Renal cortex interstitium (tissue), 11 donors: ENCODE results near the gene MYOM1. TPM values are rescaled to one million over a fixed set of nuclear protein-coding genes. Genes with fewer than 3 reads are reported as not detected.
"Not testable (repeated sequence)": the region's sequence is repeated elsewhere in the genome, so short reads cannot be mapped to it uniquely, and the experiment has no call there.

Experiments used
- DNase-seq, 11 donors: peaks; one replicate each; pipeline ENCODE4 v3.0.0-alpha.2; 2013; ENCODE audit warnings: low read depth in 9 of 11, low spot score in 4 of 11; ENCODE audit errors: extremely low read depth in 1 of 11
- polyA plus RNA-seq, 3 donors: library from polyadenylated mRNA; unstranded; fragments of 120-200 nt; gene quantifications; one replicate each; pipeline ENCODE4 v1.2.1, GENCODE V29; 2013; ENCODE audit not compliant: insufficient read length in 3 of 3

The MYOM1 gene
- polyA plus RNA-seq, 3 donors: 8.1 to 10.2 (median 8.6) TPM

DNA sequence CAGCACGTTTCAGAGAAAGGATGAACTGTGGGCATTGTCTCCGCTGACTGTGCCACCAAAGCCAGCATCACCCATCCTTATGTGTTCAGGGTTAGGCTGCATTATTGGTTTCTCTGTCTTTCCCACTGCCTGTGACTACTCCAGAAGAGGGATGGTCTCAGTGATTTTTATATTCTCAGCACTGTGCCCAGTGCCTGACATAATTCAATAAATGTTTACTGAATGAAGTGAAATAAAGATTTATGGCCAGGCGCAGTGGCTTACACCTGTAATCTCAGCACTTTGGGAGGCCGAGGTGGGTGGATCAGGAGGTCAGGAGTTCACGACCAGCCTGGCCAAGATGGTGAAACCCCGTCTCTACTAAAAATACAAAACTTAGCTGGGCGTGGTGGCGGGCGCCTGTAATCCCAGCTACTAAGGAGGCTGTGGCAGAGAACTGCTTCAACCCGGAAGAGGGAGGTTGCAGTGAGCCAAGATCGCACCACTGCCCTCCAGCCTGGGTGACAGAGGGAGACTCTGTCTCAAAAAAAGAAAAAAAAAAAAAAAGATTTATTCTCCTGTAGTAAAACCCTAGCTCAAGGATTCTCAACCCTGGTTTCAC is 21.4 kb downstream of the MYOM1 start:
- not testable (repeated sequence) for DNase-seq

DNA sequence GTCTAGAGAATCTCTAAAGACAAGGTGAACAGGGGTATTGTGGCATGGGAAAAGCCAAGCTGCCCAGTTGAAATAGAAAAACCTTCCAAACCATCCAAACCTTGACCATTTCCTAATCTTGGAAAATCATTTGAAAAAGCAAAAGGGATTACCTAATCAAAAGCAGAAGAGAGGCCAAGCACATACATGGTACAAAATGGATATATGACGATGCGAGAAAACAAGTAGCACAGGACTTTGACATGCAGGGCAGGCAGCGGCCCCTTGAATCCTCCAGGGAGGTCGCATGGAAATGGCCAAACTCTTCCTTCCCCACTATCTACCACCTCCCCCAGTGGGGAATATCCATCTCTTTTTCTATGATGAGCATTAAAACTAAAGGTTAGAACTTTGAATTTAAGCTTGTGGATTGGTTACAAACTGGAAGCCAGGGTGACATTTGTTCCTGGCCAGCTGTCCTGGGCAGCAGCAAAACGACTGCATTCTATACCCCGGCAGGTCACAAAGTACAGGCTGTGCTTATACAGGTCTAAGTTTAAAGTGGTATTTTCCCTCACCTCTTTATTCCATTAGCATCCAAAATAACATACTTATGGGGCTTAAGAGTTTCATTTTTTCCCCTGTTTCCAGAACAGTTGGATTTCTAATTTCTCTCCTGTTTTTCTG is 24.7 kb downstream of the MYOM1 start:
- DNase-seq: no peak

DNA sequence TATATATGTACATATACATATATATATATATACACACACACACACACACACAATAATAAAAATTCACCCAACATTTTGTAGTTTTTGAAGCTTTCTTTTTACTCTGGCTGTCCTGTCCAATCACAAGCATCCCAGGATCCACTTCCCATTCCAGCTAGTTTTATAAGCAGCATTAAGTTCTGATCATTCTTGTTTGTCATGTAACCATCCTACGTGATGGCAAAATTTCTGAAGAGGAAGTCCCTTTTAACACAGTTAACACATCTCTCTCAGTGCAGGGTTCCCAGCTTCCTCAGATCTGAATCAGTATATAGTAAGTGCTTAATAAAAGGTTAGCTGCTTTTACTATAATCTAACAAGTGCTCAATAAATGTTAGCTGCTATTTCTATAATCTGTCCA is 26.4 kb downstream of the MYOM1 start:
- no peak for DNase-seq

DNA sequence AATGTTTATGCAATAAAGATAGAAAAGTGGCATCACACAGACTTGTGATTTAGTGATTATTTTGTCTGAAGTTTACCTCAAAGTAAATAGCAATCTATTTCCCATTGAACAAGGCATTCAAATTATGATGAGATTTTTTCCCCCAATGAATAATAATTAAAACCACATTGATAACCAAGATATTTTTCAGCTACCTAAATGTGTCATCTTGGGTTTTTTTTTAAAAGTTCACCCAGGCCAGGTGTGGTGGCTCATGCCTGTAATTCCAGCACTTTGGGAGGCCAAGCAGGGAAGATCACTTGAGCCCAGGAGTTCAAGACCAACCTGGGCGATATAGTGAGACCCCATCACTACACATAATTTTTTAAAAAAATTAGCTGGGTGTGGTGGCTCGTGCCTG is 27.0 kb downstream of the MYOM1 start:
- DNase-seq: no peak

DNA sequence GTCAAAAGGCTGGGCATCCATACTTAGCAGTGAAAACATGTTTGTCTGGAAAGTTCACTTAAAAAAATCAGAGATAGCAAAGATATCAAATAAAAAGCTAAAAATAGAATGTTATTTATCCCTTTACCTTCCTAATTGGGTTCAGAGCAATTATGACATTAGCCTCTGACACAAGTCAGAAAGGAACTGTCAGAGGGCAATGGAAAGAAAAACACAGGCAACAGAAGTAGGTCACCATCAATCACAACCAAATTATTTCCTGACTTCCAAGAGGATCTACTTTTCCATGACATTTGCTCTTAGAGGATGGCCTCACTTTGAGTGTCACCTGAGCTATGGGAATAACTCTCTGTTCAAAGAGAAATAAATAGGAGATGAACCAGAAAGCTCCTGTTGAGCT is 27.5 kb downstream of the MYOM1 start:
- no peak for DNase-seq

DNA sequence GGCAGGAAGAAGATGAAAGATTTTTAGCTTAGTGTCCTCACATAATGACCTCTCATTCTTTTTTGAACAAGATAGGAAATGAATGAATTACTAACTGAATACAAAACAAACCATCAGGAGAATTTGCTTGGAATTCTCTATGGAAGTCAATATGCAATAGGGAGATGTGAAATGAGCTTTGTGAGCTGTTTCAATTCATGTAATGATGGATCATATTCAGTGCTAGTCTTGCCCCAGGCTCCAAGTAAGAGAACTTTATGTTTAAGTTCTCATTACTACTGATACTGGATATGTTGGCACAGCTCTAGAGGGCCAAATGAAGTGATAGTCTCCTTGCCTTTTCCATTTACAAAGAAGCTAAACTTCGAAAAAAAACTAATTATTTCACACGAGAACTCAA is 29.2 kb downstream of the MYOM1 start:
- DNase-seq: no peak

DNA sequence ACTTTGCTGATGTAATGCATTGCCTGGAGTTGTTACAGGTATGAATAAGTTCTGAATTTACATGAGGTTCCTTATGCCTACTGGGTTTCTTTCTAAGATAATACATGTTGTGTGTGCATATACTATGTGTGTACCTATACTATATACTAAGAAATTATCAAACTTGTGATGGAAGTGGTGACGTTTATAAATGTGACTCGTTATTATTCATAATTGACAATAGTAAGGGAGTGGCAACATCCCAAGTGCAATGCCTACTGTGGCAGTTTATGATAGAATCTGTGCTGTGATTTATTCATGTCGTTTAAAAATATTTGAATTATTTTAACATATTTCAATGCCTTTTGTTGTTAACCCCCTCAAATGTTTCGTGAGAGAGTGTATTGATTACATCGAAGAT is 29.9 kb downstream of the MYOM1 start:
- no peak for DNase-seq

DNA sequence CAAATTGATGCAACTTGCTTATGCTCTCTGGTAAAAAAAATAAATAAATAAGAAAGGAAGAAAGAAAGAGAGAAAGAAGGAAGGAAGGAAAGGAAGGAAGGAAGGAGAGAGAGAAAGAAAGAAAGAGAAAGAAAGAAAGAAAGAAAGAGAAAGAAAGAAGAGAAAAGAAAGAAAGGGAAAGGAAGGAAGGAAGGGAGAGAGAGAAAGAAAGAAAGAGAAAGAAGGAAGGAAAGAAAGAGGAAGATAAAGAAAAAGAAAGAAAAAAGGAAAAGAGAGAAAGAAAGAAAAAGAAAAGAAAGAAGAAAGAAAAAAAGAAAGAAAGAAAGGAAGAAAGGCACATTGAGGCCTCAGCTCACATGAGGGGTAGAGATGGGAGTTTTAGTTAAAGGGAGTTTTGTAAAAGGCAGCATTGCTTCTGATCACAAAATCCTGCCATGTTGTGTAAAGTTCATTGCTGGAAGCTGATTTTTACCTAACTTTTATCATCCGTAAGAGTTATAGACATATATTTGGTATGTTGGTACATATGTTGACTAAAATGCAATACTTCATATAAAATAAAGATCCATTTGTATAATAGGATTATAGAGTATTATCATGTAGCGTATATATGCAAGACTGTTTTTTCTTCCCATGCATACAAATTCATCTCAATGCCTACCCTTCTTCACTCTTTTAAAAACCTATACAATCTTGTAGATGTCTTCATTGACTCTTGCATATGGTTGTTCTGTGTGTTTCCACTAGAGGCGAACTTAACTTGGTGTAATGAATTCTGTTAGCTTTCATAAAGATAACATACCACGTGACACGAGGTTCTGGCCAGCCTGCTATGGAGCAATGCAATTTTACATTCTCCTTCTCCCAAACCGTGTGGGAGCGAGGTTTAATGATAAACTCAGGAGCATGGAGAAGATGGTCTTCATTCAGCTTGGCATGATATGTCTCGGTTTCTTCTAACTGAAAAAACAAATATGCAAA is 32.8 kb downstream of the MYOM1 start:
- no peak for DNase-seq

DNA sequence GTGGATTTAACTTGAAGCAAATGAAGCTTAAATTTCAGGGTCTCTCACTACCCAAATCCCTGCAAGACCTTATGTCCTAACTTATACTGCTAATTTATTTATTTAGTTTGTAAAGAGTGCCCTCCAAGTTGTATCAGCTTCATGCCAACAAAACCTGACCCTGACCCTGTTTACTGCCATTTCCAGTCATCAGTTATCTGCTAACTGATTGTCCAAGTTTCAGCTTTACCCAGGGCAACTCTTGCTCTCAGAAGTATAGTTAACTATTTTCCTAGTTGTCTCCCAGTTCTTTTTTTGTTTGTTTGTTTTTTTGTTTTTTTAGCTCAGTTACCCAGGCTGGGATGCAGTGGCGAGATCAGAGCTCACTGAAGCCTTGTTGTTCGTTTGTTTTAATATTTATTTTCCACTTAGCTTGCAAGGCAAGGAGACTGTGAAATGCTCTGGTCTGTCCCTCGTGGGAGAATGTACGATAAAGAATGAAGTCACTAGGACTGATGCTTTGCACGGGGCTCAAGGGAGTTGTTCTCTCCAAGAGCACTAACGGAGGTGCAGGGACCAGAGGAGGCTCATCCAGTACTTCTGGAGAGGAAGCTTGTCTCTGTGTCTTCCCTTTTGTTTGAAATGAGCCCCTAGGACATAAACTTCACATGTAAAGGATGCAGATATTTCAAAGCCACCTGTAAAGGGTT is 35.3 kb downstream of the MYOM1 start:
- no peak for DNase-seq

DNA sequence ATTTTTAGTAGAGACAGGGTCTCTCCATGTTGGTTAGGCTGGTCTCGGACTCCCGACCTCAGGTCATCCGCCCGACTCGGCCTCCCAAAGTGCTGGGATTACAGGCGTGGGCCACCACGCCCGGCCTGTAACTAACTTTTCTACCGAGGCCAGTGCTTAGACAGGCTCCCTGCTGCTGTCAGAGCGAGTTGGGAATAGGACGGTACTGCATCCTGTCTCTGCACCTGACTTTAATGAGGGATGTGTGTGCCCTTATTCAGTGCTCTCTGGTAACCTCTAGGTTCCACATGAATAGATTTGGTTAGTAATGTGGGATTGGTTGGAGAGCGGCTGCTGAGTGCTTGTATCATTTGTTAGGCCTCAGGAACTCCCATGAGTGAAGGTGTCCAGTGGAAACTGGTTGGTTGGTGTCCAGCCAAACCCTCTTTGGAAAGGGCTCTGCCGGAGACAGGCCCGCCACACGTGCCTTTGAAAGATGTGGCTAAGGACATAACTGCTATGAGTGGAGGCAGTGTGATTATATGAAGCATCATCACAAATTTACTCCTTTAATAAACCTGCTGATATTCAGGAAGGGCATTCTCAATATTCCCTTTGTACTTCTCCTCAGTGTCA is 36.6 kb downstream of the MYOM1 start:
- no peak for DNase-seq

DNA sequence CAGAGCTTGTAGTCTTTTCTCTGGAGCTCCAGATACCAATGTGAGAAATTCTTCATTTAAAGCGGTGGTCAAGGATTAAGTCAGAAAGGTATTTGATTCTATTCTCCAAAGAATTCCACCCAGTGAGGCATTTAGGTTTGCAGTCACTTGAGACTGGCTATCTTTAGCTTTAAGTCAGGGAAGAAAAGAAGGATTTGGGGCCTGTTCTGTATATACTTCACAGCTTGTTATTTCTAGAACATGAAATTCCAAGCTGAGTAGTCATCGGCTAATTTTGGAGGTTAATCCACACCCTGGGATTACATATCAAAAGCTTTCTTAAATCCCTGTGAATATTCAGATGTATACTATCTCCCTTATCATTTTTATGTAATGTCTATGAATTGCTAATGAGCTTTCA is 39.4 kb downstream of the MYOM1 start:
- DNase-seq: no peak

DNA sequence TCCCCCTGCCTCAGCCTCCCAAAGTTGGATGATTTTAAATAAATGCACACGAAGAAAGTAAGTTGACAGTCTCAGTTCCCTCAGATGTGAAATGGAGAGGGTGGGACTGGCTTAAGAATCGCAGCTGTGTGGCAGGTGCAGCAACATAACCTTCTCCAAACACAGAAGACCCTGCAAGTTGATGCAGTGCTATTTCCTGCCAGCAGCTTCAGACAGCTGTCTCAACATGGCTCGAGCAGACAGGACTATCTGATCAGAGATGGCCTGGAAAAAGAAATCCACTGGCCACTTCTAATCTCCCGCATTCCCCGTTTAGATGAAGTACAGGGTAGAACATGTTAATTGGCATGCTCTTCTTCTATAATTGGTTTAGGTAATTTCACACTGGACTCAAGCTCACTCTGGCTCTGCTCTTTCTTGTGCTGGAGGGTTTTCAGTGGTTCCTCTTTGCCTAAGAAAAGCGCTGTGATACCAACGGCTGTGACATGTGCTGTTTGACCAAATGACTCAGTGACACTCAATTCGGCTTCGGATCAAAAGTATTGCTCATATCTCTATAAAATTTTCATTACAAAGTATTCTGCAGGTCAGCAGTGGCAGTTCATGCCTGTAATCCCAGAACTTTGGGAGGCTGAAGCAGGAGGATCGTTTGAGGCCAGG is 40.2 kb downstream of the MYOM1 start:
- DNase-seq: no peak

DNA sequence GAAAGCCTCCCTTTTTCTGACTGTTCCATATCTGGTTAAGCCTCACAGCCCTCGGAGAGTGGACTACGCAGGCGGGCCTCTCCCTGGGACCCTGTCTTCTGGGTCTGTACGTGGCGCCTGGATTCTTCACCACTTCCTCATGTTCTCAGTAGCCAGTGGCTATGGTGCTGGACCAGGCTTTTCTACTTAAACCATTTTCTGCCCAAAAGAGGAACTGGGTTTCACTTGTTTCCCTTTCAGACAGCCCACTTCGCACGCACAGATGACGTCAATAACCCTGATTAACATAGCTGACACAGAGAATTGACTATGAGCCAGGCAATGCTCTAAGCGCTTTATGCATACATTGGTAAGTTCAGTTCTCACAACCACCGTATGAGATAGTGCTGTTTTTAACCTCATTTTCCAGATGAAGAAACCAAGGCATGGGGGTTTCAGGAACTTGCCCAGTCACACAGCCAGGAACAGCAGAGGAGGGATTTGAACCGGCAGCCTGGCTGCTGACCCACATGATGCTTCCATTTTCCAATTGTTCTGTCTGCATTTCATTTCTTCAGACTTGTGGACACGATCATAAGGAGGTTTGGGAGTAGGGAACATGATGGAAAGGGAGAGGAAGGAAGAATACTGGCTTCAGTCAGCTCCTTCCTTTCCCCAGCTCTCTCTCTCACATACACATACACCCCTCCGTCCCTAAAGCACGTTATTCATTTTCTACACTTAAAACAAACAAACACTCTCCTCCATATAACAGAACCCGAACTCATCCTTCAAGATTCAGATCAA is 41.7 kb downstream of the MYOM1 start:
- DNase-seq: no peak

DNA sequence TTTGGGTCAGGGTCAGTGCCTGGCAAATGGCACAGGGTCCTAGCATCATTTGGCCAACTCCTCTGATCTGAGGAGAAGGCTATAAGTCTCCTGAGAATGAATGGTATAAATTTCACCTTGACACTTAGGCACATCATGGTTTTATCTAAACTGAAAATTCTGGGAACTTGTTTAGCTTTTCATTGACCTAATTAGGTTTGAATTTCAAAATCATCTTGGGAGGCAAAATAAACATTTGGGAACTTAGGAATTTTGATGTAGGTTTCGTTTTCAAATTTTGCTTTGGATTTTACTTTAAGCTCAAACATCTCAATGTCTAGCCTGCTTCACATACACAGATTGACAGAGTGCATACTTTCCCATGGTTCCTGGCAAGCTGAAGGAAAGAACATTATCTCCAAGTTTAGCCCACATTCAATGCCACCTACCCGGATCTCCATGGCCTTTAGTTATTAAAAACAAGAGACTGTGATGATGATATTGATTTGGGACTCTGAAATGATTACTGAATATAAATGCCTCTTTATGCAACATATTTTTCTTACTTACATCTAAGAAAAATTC is 44.5 kb downstream of the MYOM1 start:
- DNase-seq: no peak

DNA sequence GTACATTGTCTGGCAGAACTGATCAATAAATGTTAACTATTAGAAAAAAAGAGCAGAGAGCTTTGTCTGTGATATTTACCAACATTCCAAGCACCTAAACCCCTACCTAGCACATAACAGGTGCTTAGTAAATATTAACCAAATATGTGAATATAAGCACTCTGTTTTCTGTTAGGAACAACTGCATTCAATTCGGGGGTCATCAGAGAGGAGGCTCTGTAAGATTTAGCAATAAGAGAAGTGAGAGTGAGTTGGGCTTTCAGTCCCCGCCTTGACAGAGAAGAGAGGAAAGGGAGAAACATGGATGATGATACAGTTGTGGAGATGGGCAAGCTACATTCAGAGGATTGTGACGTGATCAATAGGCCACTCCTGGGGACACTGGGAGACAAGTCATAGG is 47.7 kb downstream of the MYOM1 start:
- no peak for DNase-seq

DNA sequence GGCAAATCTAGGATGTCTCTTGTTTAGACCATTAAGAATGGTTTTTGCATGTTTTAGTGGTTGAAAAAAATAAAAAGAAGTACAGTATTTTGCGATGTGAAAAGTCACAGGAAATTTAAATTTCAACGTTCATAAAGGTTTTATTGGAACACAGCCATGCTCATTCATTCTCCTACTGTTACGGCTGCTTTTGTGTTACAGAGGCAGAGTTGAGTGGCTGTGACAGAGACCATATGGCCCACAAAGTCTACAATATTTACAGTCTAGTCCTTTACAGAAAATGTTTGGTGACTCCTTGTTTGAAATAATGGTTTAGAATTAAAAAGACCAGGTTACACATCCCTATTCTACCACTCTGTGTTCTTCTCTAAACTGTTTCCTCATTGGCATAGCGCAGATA is 48.1 kb downstream of the MYOM1 start:
- peak in 6 of 11 donors; percentile 22 to 52 (median 40) for DNase-seq

DNA sequence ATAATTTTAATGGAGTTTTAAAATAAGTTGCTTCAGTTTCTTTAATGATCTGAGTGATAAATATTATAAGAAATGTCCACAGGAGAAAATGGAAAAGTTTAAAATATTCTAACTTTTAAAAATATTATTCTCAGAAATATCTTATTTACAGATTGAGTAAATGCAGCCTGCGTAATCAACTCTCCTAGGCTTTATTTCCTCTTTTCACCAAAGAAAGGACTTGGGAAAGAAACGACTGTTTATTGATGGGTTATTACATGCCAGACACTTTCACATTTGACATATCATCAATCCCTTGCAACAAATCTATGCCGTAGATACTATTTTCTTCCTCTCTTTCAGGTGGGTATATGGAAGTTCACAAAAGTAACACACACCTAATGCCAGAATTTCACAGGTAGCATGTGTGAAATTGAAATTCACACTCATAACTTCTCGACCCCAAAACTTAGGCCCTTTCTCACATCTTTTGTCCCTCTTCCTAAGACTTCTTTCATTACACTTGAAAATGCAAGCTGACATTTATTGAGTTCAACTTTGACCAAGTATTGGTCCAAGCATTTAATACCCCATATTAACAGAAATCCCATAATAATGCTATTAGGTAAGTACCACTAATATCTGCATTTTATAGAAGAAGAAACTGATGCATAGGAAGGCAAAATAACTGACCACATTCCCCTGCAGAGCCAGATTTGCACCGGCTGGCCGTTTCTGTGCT is 49.2 kb downstream of the MYOM1 start:
- no peak for DNase-seq
